IMR-90 (cell line): Measurements from ENCODE around the gene LCE1E. TPM values are rescaled to one million over a fixed set of nuclear protein-coding genes. Genes with fewer than 3 reads are reported as not detected.

Source experiments
- ATAC-seq: fragments of 200-7000 bp; cut with Tn5 transposase; 2 replicates; pipeline ENCODE4 v1.9.1; 2020; ENCODE audit warnings: low read depth, mild to moderate bottlenecking, moderate library complexity
- BruUV-seq: library from RNA; stranded (reverse); fragments of 400-500 nt; replicated peaks from 2 replicates; lab custom pipeline; 2021; lab: Mats Ljungman, UMichigan
- CTCF ChIA-PET: fragments of 300-600 bp; formaldehyde crosslinking; extraction: SDS; loops from one replicate; lab custom pipeline; 2021; ENCODE audit warnings: antibody characterized with exemption; lab: Yijun Ruan, JAX
- POLR2A ChIA-PET: fragments of 300-600 bp; sonication (Branson Sonifier 250); formaldehyde crosslinking; loops from one replicate; lab custom pipeline; 2022; ENCODE audit warnings: antibody characterized with exemption; ENCODE audit not compliant: unreplicated experiment; lab: Charles Lee
- DNase-seq: peaks from one replicate; pipeline ENCODE4 v3.0.0; 2013
- H2AFZ ChIP-seq: replicated peaks from 2 replicates; pipeline ENCODE3; 2013; ENCODE audit warnings: low read length, mild to moderate bottlenecking; ENCODE audit not compliant: poor library complexity
- H2AK5ac ChIP-seq: 2 replicates; pipeline ENCODE4 v1.6.1; 2013; ENCODE audit warnings: low read depth, low read length, inconsistent platforms
- H2AK9ac ChIP-seq: replicated peaks from 2 replicates; pipeline ENCODE3; 2013; ENCODE audit warnings: mild to moderate bottlenecking, low read depth, low read length, moderate library complexity; ENCODE audit not compliant: poor library complexity
- H2BK120ac ChIP-seq: 2 replicates; pipeline ENCODE4 v1.6.1; 2013; ENCODE audit warnings: low read depth, low read length, inconsistent platforms
- H2BK15ac ChIP-seq: 3 replicates; pipeline ENCODE4 v1.6.1; 2013; ENCODE audit warnings: low read depth, low read length, inconsistent platforms
- H2BK20ac ChIP-seq: 2 replicates; pipeline ENCODE4 v1.6.1; 2013; ENCODE audit warnings: low read depth, mild to moderate bottlenecking, inconsistent platforms, low read length, moderate library complexity
- H2BK5ac ChIP-seq: 2 replicates; pipeline ENCODE4 v1.6.1; 2013; ENCODE audit warnings: mild to moderate bottlenecking, low read depth, low read length, inconsistent platforms; ENCODE audit not compliant: poor library complexity, severe bottlenecking
- H3K14ac ChIP-seq: replicated peaks from 2 replicates; pipeline ENCODE4 v1.6.1; 2013; ENCODE audit warnings: low read depth, low read length, inconsistent platforms
- H3K18ac ChIP-seq: 2 replicates; pipeline ENCODE4 v1.6.1; 2013; ENCODE audit warnings: low read depth, low read length, control low read depth
- H3K23ac ChIP-seq: 2 replicates; pipeline ENCODE4 v1.6.1; 2013; ENCODE audit warnings: low read depth, low read length, inconsistent platforms
- H3K27ac ChIP-seq: 2 replicates; pipeline ENCODE4 v1.5.1; 2013; ENCODE audit warnings: mild to moderate bottlenecking, control low read depth, low read length; ENCODE audit not compliant: insufficient read depth
- H3K27me3 ChIP-seq: 2 replicates; pipeline ENCODE4 v1.6.1; 2013; ENCODE audit warnings: low read length; ENCODE audit not compliant: control insufficient read depth, insufficient read depth
- H3K36me3 ChIP-seq: 2 replicates; pipeline ENCODE4 v1.6.1; 2013; ENCODE audit warnings: low read length, mixed read lengths; ENCODE audit not compliant: control insufficient read depth, insufficient read depth
- H3K4ac ChIP-seq: 2 replicates; pipeline ENCODE4 v1.6.1; 2013; ENCODE audit warnings: low read depth, low read length, inconsistent platforms
- H3K4me1 ChIP-seq: 2 replicates; pipeline ENCODE4 v1.6.1; 2013; ENCODE audit warnings: low read length, mixed read lengths; ENCODE audit not compliant: control insufficient read depth, insufficient read depth
- H3K4me2 ChIP-seq: 2 replicates; pipeline ENCODE4 v1.6.1; 2013; ENCODE audit warnings: low read depth, mild to moderate bottlenecking, control low read depth, low read length, moderate library complexity
- H3K4me3 ChIP-seq: 2 replicates; pipeline ENCODE4 v1.5.1; 2013; ENCODE audit warnings: low read depth, mild to moderate bottlenecking, control low read depth, low read length, moderate library complexity; ENCODE audit not compliant: insufficient read depth
- H3K56ac ChIP-seq: 2 replicates; pipeline ENCODE4 v1.6.1; 2013; ENCODE audit warnings: low read length, inconsistent platforms; ENCODE audit not compliant: insufficient read depth; ENCODE audit errors: extremely low read depth
- H3K79me1 ChIP-seq, 2 experiments: 2 replicates each; pipeline ENCODE4 v1.6.1; 2013; ENCODE audit warnings: low read length in 2 of 2, inconsistent platforms in 1 of 2, low read depth in 1 of 2
- H3K9ac ChIP-seq: 2 replicates; pipeline ENCODE4 v1.6.1; 2013; ENCODE audit warnings: low read depth, low read length, control low read depth
- H3K9me1 ChIP-seq: 2 replicates; pipeline ENCODE4 v1.6.1; 2013; ENCODE audit warnings: low read length, inconsistent platforms; ENCODE audit not compliant: insufficient read depth
- H3K9me3 ChIP-seq: 2 replicates; pipeline ENCODE4 v1.6.1; 2013; ENCODE audit warnings: low read length; ENCODE audit not compliant: control insufficient read depth, insufficient read depth
- H4K20me1 ChIP-seq: 2 replicates; pipeline ENCODE4 v1.6.1; 2013; ENCODE audit warnings: low read length, inconsistent platforms; ENCODE audit not compliant: insufficient read depth
- H4K5ac ChIP-seq: 2 replicates; pipeline ENCODE4 v1.6.1; 2013; ENCODE audit warnings: mild to moderate bottlenecking, low read depth, low read length, control low read depth
- H4K8ac ChIP-seq, 2 experiments: 2 replicates each; pipeline ENCODE4 v1.6.1; 2013; ENCODE audit warnings: low read depth in 2 of 2, low read length in 2 of 2, control low read depth in 1 of 2, inconsistent platforms in 1 of 2
- H4K91ac ChIP-seq: 2 replicates; pipeline ENCODE4 v1.6.1; 2013; ENCODE audit warnings: low read depth, low read length, inconsistent platforms; ENCODE audit not compliant: insufficient read depth
- BHLHE40 ChIP-seq: fragments of 150-350 bp; IDR thresholded peaks from 2 replicates; pipeline ENCODE4 v1.6.1; 2016; ENCODE audit warnings: mild to moderate bottlenecking, low read depth, low read length
- CEBPB ChIP-seq: IDR thresholded peaks from 2 replicates; pipeline ENCODE4 v1.6.1; 2012; ENCODE audit warnings: low read depth, low read length, improper control_type of control experiment
- CHD1 ChIP-seq: IDR thresholded peaks from 2 replicates; pipeline ENCODE4 v1.6.1; 2012; ENCODE audit warnings: low read depth, low read length, improper control_type of control experiment
- MAFK ChIP-seq: IDR thresholded peaks from 2 replicates; pipeline ENCODE4 v1.6.1; 2012; ENCODE audit warnings: low read depth, low read length, improper control_type of control experiment
- MAZ ChIP-seq: IDR thresholded peaks from 2 replicates; pipeline ENCODE4 v1.6.1; 2012; ENCODE audit warnings: low read depth, mild to moderate bottlenecking, low read length, improper control_type of control experiment, moderate library complexity, borderline replicate concordance
- NFE2L2 ChIP-seq: fragments of 150-350 bp; IDR thresholded peaks from 2 replicates; pipeline ENCODE4 v1.6.1; 2016; ENCODE audit warnings: low read depth, mild to moderate bottlenecking, low read length
- POLR2A ChIP-seq: IDR thresholded peaks from 2 replicates; pipeline ENCODE4 v1.6.1; 2012; ENCODE audit warnings: mild to moderate bottlenecking, low read depth, low read length
- RAD21 ChIP-seq: IDR thresholded peaks from 2 replicates; pipeline ENCODE4 v1.6.1; 2012; ENCODE audit warnings: low read length, improper control_type of control experiment
- RCOR1 ChIP-seq: IDR thresholded peaks from 2 replicates; pipeline ENCODE4 v1.6.1; 2012; ENCODE audit warnings: mild to moderate bottlenecking, low read length, improper control_type of control experiment; ENCODE audit not compliant: insufficient replicate concordance
- SMC3 ChIP-seq: fragments of 150-350 bp; IDR thresholded peaks from 2 replicates; pipeline ENCODE4 v1.6.1; 2016; ENCODE audit warnings: low read depth, mild to moderate bottlenecking, antibody characterized with exemption, low read length, moderate library complexity
- WGBS, 2 experiments: methylation state at CpG; one replicate each; pipeline versions ENCODE4 v1.1.5 to v1.1.7; 2013; ENCODE audit warnings: missing lambda C conversion rate in 2 of 2; ENCODE audit not compliant: insufficient read length in 1 of 2; ENCODE audit errors: extremely low coverage in 2 of 2; 5-methylcytosine and 5-hydroxymethylcytosine counted together
- dilution Hi-C: fragments of 300-500 bp; cut with HindIII; formaldehyde crosslinking; loops from one replicate; pipeline ENCODE4 v1.14.3; 2018; ENCODE audit warnings: low sequenced_read_pairs; ENCODE audit not compliant: unreplicated experiment
- in situ Hi-C: fragments of 300-500 bp; cut with MboI; formaldehyde crosslinking; loops from 3 replicates; pipeline ENCODE4 v1.14.3; 2019; ENCODE audit warnings: low sequenced_read_pairs, inconsistent platforms, mixed read lengths
- intact Hi-C: fragments of 100-400 bp; cut with micrococcal nuclease; formaldehyde crosslinking; loops from 2 replicates; pipeline ENCODE4 v1.10.0; 2022
- polyA plus RNA-seq, 3 experiments: library from polyadenylated mRNA; depleted of rRNA; stranded (reverse); fragments of >200 nt; gene quantifications; 2 replicates each; pipeline ENCODE4 v1.2.3, GENCODE V29; 2012; ENCODE audit warnings: low replicate concordance in 1 of 3
- total RNA-seq: library from RNA; depleted of rRNA; stranded (reverse); fragments of >200 nt; gene quantifications from 2 replicates; pipeline ENCODE4 v1.2.3, GENCODE V29; 2012
- TF ChIP-seq, protein P1 (sequence below): conservative IDR thresholded peaks from 2 replicates; pipeline ENCODE4 v1.5.1; 2012; ENCODE audit warnings: mild to moderate bottlenecking, low read depth, low read length, improper control_type of control experiment

The LCE1E gene
- total and polyA plus RNA-seq, 2 of the 4 experiments (the other 2 are of a cell fraction), result not detected

DNA sequence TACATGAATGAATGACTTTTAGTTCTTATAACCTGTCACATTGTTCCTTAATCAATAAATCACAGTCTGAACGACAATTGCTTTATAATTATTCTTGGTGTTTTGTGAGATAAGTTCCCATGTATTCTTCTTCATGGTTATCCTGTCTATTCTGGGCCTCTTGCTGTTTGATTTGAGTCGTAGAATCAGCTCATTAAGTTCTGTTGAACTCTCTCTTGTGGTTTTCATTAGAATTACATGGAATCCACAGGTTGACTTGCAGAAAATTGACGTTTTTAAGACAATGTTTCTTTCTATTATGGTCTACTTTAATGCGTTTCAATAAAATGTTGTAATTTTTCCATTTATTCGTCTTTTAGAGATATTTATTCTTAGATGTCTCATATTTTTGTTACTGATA, 37.2 kb downstream of the LCE1E start:
- DNase-seq (no peak), ATAC-seq (no peak)
- intact Hi-C loops, result no loop called here
- Histone ChIP-seq H2BK15ac (no peak overlapping the region), H2BK20ac (no peak overlapping the region), H3K14ac (no peak overlapping the region), H4K8ac (no peak overlapping the region), H3K4me2 (no peak overlapping the region), H2BK120ac (no peak overlapping the region), H3K23ac (no peak overlapping the region), H3K56ac (no peak overlapping the region), H3K27ac (no peak overlapping the region), H3K9ac (no peak overlapping the region), H4K20me1 (no peaks in the 10 kb centered on the region), H2AFZ (no peak overlapping the region), H4K91ac (no peak overlapping the region), H3K4me3 (no peak overlapping the region), H3K4ac (no peak overlapping the region), H3K4me1 (no peaks in the 10 kb centered on the region), H3K9me1 (no peaks in the 10 kb centered on the region), H4K5ac (no peak overlapping the region), H2BK5ac (no peak overlapping the region), H2AK5ac (no peak overlapping the region), H3K9me3 (no peaks in the 10 kb centered on the region), H3K36me3 (no peaks in the 10 kb centered on the region), H3K27me3 (no peaks in the 10 kb centered on the region), H3K79me1 (no peaks in the 10 kb centered on the region), H2AK9ac (no peak overlapping the region), H3K18ac (no peak overlapping the region)
- WGBS, 2 experiments, result 0% methylated on average over 1 of the region's 5 CpGs; no CpG with 5 or more reads in 1 of the 2 experiments
- TF ChIP-seq NFE2L2 (no peak), BHLHE40 (no peak), SMC3 (no peak), CHD1 (no peak), MAZ (no peak), RAD21 (no peak), MAFK (no peak), RCOR1 (no peak), CEBPB (no peak), POLR2A (no peak)
- TF ChIP-seq, protein P1, sequence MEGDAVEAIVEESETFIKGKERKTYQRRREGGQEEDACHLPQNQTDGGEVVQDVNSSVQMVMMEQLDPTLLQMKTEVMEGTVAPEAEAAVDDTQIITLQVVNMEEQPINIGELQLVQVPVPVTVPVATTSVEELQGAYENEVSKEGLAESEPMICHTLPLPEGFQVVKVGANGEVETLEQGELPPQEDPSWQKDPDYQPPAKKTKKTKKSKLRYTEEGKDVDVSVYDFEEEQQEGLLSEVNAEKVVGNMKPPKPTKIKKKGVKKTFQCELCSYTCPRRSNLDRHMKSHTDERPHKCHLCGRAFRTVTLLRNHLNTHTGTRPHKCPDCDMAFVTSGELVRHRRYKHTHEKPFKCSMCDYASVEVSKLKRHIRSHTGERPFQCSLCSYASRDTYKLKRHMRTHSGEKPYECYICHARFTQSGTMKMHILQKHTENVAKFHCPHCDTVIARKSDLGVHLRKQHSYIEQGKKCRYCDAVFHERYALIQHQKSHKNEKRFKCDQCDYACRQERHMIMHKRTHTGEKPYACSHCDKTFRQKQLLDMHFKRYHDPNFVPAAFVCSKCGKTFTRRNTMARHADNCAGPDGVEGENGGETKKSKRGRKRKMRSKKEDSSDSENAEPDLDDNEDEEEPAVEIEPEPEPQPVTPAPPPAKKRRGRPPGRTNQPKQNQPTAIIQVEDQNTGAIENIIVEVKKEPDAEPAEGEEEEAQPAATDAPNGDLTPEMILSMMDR, result no peak
- POLR2A ChIA-PET, result no interaction called here
- dilution Hi-C loops, result no loop called here
- in situ Hi-C loops, result no loop called here
- CTCF ChIA-PET, result no interaction called here
- BruUV-seq, result no TSS peak
